HCT116 (cell line): ENCODE measurements around the gene IL1RAP. TPM values are rescaled to one million over a fixed set of nuclear protein-coding genes. Genes with fewer than 3 reads are reported as not detected.

Experiments used
- ATAC-seq: fragments of 200-7000 bp; cut with Tn5 transposase; 2 replicates; pipeline ENCODE4 v1.9.1; 2020; ENCODE audit warnings: mild to moderate bottlenecking, moderate library complexity
- BruUV-seq: library from RNA; stranded (reverse); fragments of 400-500 nt; replicated peaks from 2 replicates; lab custom pipeline; 2021; lab: Mats Ljungman, UMichigan
- CTCF ChIA-PET: fragments of 300-600 bp; sonication (Branson Sonifier 250); formaldehyde crosslinking; loops from one replicate; lab custom pipeline; 2021; ENCODE audit warnings: antibody characterized with exemption; lab: Charles Lee
- POLR2A ChIA-PET: fragments of 300-600, 350-600 bp; sonication (Branson Sonifier 250); formaldehyde crosslinking; loops from one replicate; lab custom pipeline; 2021; ENCODE audit warnings: antibody characterized with exemption; lab: Charles Lee
- RAD21 ChIA-PET, 2 experiments: fragments of 300-600 bp; sonication (Branson Sonifier 250); formaldehyde crosslinking; loops; one replicate each; lab custom pipeline; 2023; ENCODE audit warnings: low total read pairs in 2 of 2; ENCODE audit not compliant: uncharacterized antibody in 2 of 2, unreplicated experiment in 2 of 2, low non-redundant PET in 1 of 2; lab: Charles Lee
- DNase-seq: peaks from one replicate; pipeline ENCODE4 v3.0.0-alpha.2; 2010; ENCODE audit warnings: low read depth, low spot score
- H2AFZ ChIP-seq: fragments of 200-600 bp; shearing (Covaris generic), sonication (generic); 2 replicates; pipeline ENCODE4 v1.6.1; 2017; ENCODE audit warnings: low read depth, mixed run types, mixed read lengths, antibody characterized with exemption, low read length; ENCODE audit not compliant: poor library complexity, severe bottlenecking
- H3K27ac ChIP-seq: 2 replicates; pipeline ENCODE4 v1.5.1; 2012; ENCODE audit warnings: low read depth, low read length
- H3K27me3 ChIP-seq: fragments of 200-600 bp; sonication (generic); 2 replicates; pipeline ENCODE4 v1.6.1; 2016; ENCODE audit warnings: mixed run types, low read length, mixed read lengths; ENCODE audit not compliant: insufficient read depth
- H3K36me3 ChIP-seq, 2 experiments: fragments of 200-500 bp in 1 of 2; fragments of 200-600 bp in 1 of 2; sonication (Bioruptor generic) in 1 of 2; sonication (generic) in 1 of 2; 2 replicates each; pipeline versions ENCODE4 v1.5.1 to v1.6.1; 2014 to 2016; ENCODE audit warnings: low read length in 2 of 2, inconsistent platforms in 1 of 2, mixed read lengths in 1 of 2, mixed run types in 1 of 2; ENCODE audit not compliant: insufficient read depth in 2 of 2, control insufficient read depth in 1 of 2
- H3K4me1 ChIP-seq, 2 experiments: fragments of 200-600 bp in 1 of 2; sonication (generic) in 1 of 2; 2 replicates each; pipeline versions ENCODE4 v1.5.1 to v1.6.1; 2012 to 2017; ENCODE audit warnings: low read length in 2 of 2, inconsistent platforms in 1 of 2, mild to moderate bottlenecking in 1 of 2, mixed read lengths in 1 of 2, mixed run types in 1 of 2, moderate library complexity in 1 of 2; ENCODE audit not compliant: insufficient read depth in 2 of 2, control insufficient read depth in 1 of 2
- H3K4me2 ChIP-seq: fragments of 200-600 bp; sonication (generic); 2 replicates; pipeline ENCODE4 v1.6.1; 2017; ENCODE audit warnings: mixed run types, low read length, mixed read lengths
- H3K4me3 ChIP-seq, 2 experiments: fragments of 200-600 bp in 1 of 2; sonication (generic) in 1 of 2; replicated peaks in 1 of 2; 2 replicates each; pipeline ENCODE4 v1.5.1; 2011 to 2016; ENCODE audit warnings: low read length in 2 of 2, control low read depth in 1 of 2, low read depth in 1 of 2, mild to moderate bottlenecking in 1 of 2, mixed read lengths in 1 of 2, mixed run types in 1 of 2
- H3K79me2 ChIP-seq: fragments of 200-600 bp; sonication (generic); 2 replicates; pipeline ENCODE4 v1.6.1; 2017; ENCODE audit warnings: mild to moderate bottlenecking, mixed run types, low read length, moderate library complexity, mixed read lengths; ENCODE audit not compliant: insufficient read depth
- H3K9ac ChIP-seq: fragments of 200-600 bp; sonication (generic); 2 replicates; pipeline ENCODE4 v1.6.1; 2016; ENCODE audit warnings: low read length, mixed read lengths
- H3K9me2 ChIP-seq: fragments of 200-600 bp; sonication (generic), shearing (Covaris generic); 2 replicates; pipeline ENCODE4 v1.6.1; 2017; ENCODE audit warnings: mixed run types, mild to moderate bottlenecking, moderate library complexity; ENCODE audit not compliant: insufficient read depth
- H3K9me3 ChIP-seq, 2 experiments: fragments of 200-500 bp in 1 of 2; fragments of 200-600 bp in 1 of 2; sonication (Bioruptor generic) in 1 of 2; sonication (generic) in 1 of 2; 2 replicates each; pipeline ENCODE4 v1.6.1; 2014 to 2017; ENCODE audit warnings: low read length in 2 of 2, mixed read lengths in 2 of 2, inconsistent platforms in 1 of 2, low read depth in 1 of 2, mild to moderate bottlenecking in 1 of 2, mixed run types in 1 of 2, moderate library complexity in 1 of 2; ENCODE audit not compliant: control insufficient read depth in 1 of 2, insufficient read depth in 1 of 2
- H4K20me1 ChIP-seq: fragments of 200-600 bp; sonication (generic), shearing (Covaris generic); 2 replicates; pipeline ENCODE4 v1.6.1; 2017; ENCODE audit warnings: mixed run types, mild to moderate bottlenecking, moderate library complexity; ENCODE audit not compliant: insufficient read depth
- ATF3 ChIP-seq: IDR thresholded peaks from 2 replicates; pipeline ENCODE4 v1.6.1; 2012
- EGR1 ChIP-seq: IDR thresholded peaks from 2 replicates; pipeline ENCODE4 v1.6.1; 2012; ENCODE audit warnings: low read depth
- ELF1 ChIP-seq: IDR thresholded peaks from 2 replicates; pipeline ENCODE4 v1.6.1; 2012; ENCODE audit warnings: low read depth, borderline replicate concordance
- EZH2 ChIP-seq: fragments of 200-600 bp; sonication (generic); IDR thresholded peaks from 2 replicates; pipeline ENCODE4 v1.6.1; 2017; ENCODE audit warnings: antibody characterized with exemption, mixed run types
- JUND ChIP-seq: IDR thresholded peaks from 2 replicates; pipeline ENCODE4 v1.6.1; 2012
- MAX ChIP-seq: IDR thresholded peaks from 2 replicates; pipeline ENCODE4 v1.6.1; 2012
- SIN3A ChIP-seq: IDR thresholded peaks from 2 replicates; pipeline ENCODE4 v1.6.1; 2012; ENCODE audit warnings: low read depth
- SP1 ChIP-seq: IDR thresholded peaks from 2 replicates; pipeline ENCODE4 v1.6.1; 2012; ENCODE audit warnings: low read depth
- TCF7L2 ChIP-seq: IDR thresholded peaks from 2 replicates; pipeline ENCODE4 v1.7.0; 2011; ENCODE audit warnings: borderline replicate concordance, inconsistent platforms; ENCODE audit not compliant: insufficient read depth, insufficient read length; ENCODE audit errors: extremely low read depth
- ZFX ChIP-seq: fragments of 450-650 bp; IDR thresholded peaks from 2 replicates; pipeline ENCODE4 v1.6.1; 2017
- intact Hi-C: fragments of 100-400 bp; cut with micrococcal nuclease; formaldehyde crosslinking; loops from 2 replicates; pipeline ENCODE4 v1.10.0; 2022
- total RNA-seq: library from RNA; stranded (reverse); gene quantifications from one replicate; pipeline ENCODE4 v1.2.1, GENCODE V29; 2021; ENCODE audit not compliant: unreplicated experiment
- TF ChIP-seq, protein P1 (sequence below): IDR thresholded peaks from 2 replicates; pipeline ENCODE4 v1.6.1; 2011; ENCODE audit warnings: mild to moderate bottlenecking, low read length, moderate library complexity; ENCODE audit not compliant: insufficient replicate concordance; ENCODE audit errors: extremely low read depth

The IL1RAP gene
- total RNA-seq, 1 experiment from 2014 or later, result 5.8 TPM

DNA sequence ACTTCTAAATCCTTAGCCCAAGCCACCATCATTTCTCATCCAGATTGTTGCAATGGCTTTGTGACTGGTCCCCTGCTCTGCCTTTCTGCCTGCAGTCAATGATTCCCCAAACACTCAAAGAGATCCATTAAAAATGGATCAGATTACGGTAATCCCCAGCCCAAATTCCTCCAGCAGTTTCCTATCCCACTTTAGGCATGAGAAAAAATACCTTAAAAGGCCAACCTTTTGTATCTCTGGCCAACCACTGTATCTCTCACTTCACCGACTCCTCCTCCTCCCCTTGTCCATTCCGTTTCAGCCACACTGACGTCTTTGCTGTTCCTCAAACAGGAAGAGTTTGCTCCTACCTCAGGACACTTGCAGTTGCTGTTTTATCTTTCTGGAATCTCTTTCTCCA lies 20.9 kb upstream of the IL1RAP start:
- no peak overlapping the region for H3K9ac ChIP-seq
- H2AFZ ChIP-seq, result no peak overlapping the region
- intact Hi-C loops, result no loop called here
- no peaks in the 10 kb centered on the region for H4K20me1 ChIP-seq
- POLR2A ChIA-PET, result no interaction called here
- RAD21 ChIA-PET, result no interaction called here
- ATAC-seq (no peak), DNase-seq (no peak)
- no peaks in the 10 kb centered on the region for H3K79me2 ChIP-seq
- no peaks in the 10 kb centered on the region for H3K9me3 ChIP-seq
- H3K9me2 ChIP-seq, result no peaks in the 10 kb centered on the region
- no peak overlapping the region for H3K4me2 ChIP-seq
- no peaks in the 10 kb centered on the region for H3K36me3 ChIP-seq
- H3K4me1 ChIP-seq, result peaks cover 0 to 4% of the 10 kb centered on the region in 2 experiments; a peak in 1 of 4 replicates
- no peak overlapping the region for H3K4me3 ChIP-seq
- TF ChIP-seq EZH2, result no peak
- no peak for TF ChIP-seq MAX
- TF ChIP-seq ELF1, result no peak
- TF ChIP-seq ATF3, result no peak
- no peak for TF ChIP-seq EGR1
- no peak for TF ChIP-seq ZFX
- TF ChIP-seq SIN3A, result no peak
- no peak for TF ChIP-seq TCF7L2
- TF ChIP-seq SP1, result no peak
- no peak for TF ChIP-seq JUND
- TF ChIP-seq, protein P1, sequence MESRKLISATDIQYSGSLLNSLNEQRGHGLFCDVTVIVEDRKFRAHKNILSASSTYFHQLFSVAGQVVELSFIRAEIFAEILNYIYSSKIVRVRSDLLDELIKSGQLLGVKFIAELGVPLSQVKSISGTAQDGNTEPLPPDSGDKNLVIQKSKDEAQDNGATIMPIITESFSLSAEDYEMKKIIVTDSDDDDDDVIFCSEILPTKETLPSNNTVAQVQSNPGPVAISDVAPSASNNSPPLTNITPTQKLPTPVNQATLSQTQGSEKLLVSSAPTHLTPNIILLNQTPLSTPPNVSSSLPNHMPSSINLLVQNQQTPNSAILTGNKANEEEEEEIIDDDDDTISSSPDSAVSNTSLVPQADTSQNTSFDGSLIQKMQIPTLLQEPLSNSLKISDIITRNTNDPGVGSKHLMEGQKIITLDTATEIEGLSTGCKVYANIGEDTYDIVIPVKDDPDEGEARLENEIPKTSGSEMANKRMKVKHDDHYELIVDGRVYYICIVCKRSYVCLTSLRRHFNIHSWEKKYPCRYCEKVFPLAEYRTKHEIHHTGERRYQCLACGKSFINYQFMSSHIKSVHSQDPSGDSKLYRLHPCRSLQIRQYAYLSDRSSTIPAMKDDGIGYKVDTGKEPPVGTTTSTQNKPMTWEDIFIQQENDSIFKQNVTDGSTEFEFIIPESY, result no peak
- CTCF ChIA-PET, result no interaction called here
- no TSS peak for BruUV-seq
- no peaks in the 10 kb centered on the region for H3K27me3 ChIP-seq
- H3K27ac ChIP-seq, result no peak overlapping the region
